Skin of body (tissue), 2 donors: ENCODE measurements around the gene OR4C12. TPM values are rescaled to one million over a fixed set of nuclear protein-coding genes. Genes with fewer than 3 reads are reported as not detected.
"Not testable (repeated sequence)": the region's sequence is repeated elsewhere in the genome, so short reads cannot be mapped to it uniquely, and the experiment has no call there.

Source experiments
- DNase-seq: peaks from one replicate; lab custom pipeline; 2025; lab: John Stamatoyannopoulos, UW
- total RNA-seq: library from RNA; depleted of rRNA; stranded (reverse); fragments of >200 nt; gene quantifications from one replicate; pipeline ENCODE4 v1.2.3, GENCODE V29; 2014

The OR4C12 gene
- not detected for total RNA-seq

- DNase-seq = not testable (repeated sequence)
These were observed at the start of gene OR4C12 for GRCh38 chr11:49982435-49982834. Gene OR4C12 (minus strand): TSS chr11:49982535. CDS start chr11:49982501, 34 bp downstream.

- DNase-seq = no peak
These were observed 47.9 kb upstream of the OR4C12 start for GRCh38 chr11:50030193-50030592.

GRCh38 chr11:49995565-49995964 lies 13.2 kb upstream of the OR4C12 start:
- no peak for DNase-seq

- not testable (repeated sequence) for DNase-seq
These were observed 8.9 kb downstream of the OR4C12 start for GRCh38 chr11:49973439-49973838.

GRCh38 chr11:49952091-49952490 lies 30.2 kb downstream of the OR4C12 start, which contains the start of gene OR4C13:
Gene OR4C13 (plus strand): TSS chr11:49952391. CDS start chr11:49952423, 32 bp downstream.
- DNase-seq = no peak

GRCh38 chr11:49948701-49949100 lies 33.6 kb downstream of the OR4C12 start:
- not testable (repeated sequence) for DNase-seq

Other genes with a start within 250 kb of the OR4C12 start
- not detected for gene OR4C13, start 30.1 kb downstream of the OR4C12 start, total RNA-seq
- gene OR4C45, start 50.3 kb upstream of the OR4C12 start, total RNA-seq = not detected